GM11168 (cell line): ENCODE results near the gene HOXB1.

Source experiments
- in situ Hi-C: fragments of 300-500 bp; cut with MboI; formaldehyde crosslinking; loops from one replicate; pipeline ENCODE4 v1.12.0; 2022; ENCODE audit warnings: low sequenced_read_pairs; ENCODE audit not compliant: unreplicated experiment

Gene HOXB1

GRCh38 chr17:48567646-48568354 is 37.0 kb upstream of the HOXB1 start:
- in situ Hi-C loops, result no loop called here

GRCh38 chr17:48567209-48567608 is 36.4 kb upstream of the HOXB1 start:
- in situ Hi-C loops, result no loop called here

GRCh38 chr17:48566717-48567116 is 35.9 kb upstream of the HOXB1 start:
- in situ Hi-C loops, result no loop called here

GRCh38 chr17:48565925-48566710 is 35.3 kb upstream of the HOXB1 start:
- in situ Hi-C loops, result no loop called here

- in situ Hi-C loops, result no loop called here
Observed at GRCh38 chr17:48565022-48565554, 34.3 kb upstream of the HOXB1 start.

GRCh38 chr17:48564188-48565021 is 33.6 kb upstream of the HOXB1 start:
- in situ Hi-C loops, result no loop called here

GRCh38 chr17:48563867-48564187 is 33.0 kb upstream of the HOXB1 start:
- in situ Hi-C loops, result no loop called here

GRCh38 chr17:48563385-48563838 is 32.6 kb upstream of the HOXB1 start:
- in situ Hi-C loops, result no loop called here

- in situ Hi-C loops, result no loop called here
Observed at GRCh38 chr17:48562934-48563333, 32.1 kb upstream of the HOXB1 start.

GRCh38 chr17:48561884-48562810 is 31.3 kb upstream of the HOXB1 start:
- in situ Hi-C loops, result no loop called here

- in situ Hi-C loops, result no loop called here
Observed at GRCh38 chr17:48559840-48560817, 29.3 kb upstream of the HOXB1 start.

- in situ Hi-C loops, result no loop called here
Observed at GRCh38 chr17:48559122-48559839, 28.5 kb upstream of the HOXB1 start.

- in situ Hi-C loops, result no loop called here
Observed at GRCh38 chr17:48558831-48559121, 28.0 kb upstream of the HOXB1 start.

- in situ Hi-C loops, result no loop called here
Observed at GRCh38 chr17:48558057-48558830, 27.4 kb upstream of the HOXB1 start.

- in situ Hi-C loops, result no loop called here
Observed at GRCh38 chr17:48556576-48557401, 26.0 kb upstream of the HOXB1 start.

- in situ Hi-C loops, result no loop called here
Observed at GRCh38 chr17:48556229-48556575, 25.4 kb upstream of the HOXB1 start.
